GM19023 (cell line): ENCODE data around the gene CTRL.
"Not testable (repeated sequence)": the region's sequence is repeated elsewhere in the genome, so short reads cannot be mapped to it uniquely, and the experiment has no call there.

ENCODE experiments used
- ATAC-seq: cut with Tn5 transposase; IDR thresholded peaks from one replicate; pipeline ENCODE4 v1.9.1; 2021; ENCODE audit warnings: mild to moderate bottlenecking, moderate library complexity; ENCODE audit not compliant: unreplicated experiment

The CTRL gene

DNA sequence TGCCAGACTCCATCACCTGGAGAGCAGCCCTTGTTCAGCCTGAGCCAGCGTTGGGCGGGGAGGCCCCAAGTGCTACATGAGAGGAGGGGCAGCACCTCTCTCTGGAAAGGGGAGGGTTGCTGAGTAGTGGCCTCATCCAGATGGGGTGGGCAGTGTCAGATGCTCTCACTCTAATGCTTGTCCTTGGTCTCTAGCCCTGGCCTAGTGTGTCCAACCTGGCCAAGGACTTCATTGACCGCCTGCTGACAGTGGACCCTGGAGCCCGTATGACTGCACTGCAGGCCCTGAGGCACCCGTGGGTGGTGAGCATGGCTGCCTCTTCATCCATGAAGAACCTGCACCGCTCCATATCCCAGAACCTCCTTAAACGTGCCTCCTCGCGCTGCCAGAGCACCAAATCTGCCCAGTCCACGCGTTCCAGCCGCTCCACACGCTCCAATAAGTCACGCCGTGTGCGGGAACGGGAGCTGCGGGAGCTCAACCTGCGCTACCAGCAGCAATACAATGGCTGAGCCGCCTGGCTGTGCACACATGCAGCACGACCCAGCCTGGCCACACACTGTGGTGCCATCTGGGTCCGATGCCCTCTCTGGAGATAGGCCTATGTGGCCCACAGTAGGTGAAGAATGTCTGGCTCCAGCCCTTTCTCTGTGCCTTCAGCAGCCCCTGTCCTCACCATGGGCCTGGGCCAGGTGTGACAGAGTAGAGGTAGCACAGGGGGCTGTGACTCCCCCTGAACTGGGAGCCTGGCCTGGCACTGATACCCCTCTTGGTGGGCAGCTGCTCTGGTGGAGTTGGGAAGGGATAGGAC is 4.3 kb downstream of the CTRL start:
- ATAC-seq = no peak

DNA sequence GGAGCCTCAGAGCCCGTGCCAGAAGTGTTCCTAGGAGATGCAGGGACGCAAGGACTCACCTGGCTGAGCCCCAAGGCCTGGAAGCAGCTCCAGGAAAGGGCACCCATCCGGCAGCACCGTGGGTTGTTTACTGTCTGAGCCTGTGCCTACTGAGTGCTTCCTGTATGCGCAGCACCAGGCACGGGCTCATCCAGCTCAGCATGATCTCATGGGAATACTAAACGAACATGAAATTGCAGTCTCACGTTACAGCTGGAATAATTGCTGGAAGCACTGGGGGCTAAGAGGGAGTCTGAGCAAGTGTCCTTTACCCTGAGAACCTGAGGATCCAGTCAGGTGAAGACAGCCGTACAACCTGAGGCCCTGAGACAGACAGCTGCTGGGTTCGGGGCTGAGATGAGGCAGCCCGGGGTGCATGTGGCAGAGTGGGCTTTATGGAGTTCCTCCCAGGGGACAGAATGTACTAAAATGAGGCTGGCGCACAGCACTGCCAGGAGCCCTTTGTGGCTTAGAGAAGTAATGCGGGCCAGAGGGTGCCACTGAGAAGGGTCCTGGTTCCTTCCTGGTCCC is 5.4 kb downstream of the CTRL start:
- ATAC-seq = no peak

DNA sequence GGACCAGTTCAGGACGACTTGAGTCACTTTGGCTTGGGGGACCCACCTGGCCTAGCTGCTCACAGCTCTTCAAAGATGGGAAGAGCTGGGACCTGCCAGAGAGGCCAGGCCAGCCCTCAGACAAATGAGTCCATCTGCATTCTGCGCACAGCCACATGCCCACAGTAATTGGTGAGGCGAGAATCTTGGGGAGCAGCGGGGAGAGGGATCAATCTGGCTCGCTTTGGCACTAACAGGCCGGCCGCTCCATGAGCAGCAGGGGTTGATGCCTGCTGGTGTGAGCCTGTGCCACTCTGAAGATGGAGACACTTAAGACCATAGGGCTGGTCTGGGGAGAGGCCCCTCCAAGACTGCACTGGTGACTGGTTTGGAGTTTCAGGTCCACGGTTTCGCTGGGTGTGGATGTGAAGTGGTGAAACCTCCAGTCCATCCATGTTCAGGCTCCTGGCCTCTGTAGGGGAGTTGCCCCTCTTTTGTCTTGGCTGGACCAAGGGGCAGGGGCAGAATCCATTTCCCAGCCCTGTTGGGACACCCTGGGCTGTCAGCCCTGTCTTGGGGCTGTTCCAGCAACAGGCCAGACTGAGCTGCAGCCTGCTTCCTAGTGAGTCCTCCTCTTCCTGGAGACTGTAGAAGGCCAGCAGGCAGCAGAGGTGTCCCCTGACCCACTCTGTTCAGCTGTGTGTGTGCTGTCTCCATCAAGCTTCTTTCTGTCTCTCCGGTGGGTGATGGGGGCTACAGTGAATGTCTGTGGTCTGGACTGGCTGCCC is 7.3 kb downstream of the CTRL start:
- no peak for ATAC-seq

DNA sequence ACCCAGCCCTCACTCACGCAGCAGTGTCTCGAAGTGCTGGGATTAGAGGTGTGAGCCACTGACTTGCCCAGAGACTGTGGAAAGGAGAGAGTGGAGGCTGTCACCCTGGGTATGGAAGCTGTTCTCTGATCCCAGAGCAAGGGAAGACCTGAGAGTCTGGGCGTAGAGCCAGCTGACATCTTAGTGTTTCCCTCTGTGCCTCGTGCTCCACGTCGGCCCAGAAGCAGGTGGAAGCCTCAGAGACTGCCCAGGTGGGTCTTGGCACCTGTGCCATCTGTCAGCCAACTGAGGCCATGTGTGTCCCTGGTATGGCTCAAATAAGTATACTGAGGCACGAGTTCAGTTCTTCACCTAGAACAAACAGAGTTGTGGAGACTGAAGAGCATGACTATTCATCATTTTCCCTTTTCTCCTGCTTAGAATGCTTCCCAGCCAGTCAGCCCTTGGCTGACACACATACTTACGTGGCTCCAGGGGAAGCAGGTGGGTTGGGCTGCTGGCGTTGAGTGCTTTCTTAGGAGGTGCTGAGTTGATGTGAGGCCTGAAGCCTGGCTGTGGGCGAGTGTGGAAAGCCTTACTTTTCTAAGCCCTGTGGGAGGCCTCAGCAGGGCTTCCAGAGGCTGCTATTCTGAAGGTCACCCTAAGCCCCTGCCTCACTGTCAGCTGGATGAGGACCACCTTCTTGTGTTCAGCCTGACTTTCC is 8.1 kb downstream of the CTRL start:
- no peak for ATAC-seq

DNA sequence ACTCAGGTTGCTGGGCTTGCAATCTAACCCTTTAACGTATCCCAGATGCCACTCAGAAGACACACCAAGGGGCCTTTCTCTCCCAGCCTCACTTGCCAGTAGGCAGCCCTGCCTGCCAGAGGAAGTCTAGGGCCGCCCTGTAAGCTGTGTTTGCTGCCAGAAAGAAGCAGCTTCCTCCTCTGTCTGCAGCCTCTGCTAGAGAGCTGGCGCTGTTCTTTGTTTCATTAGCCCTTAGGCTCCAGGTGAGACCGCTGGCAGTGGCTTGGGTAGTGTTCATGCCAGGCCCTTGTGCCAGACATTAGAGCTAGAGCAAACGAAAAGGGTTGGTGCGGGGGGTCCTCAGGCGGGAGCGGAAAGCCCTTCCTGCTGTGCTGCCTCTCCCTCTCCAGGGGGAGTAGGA is 8.9 kb downstream of the CTRL start:
- no peak for ATAC-seq

DNA sequence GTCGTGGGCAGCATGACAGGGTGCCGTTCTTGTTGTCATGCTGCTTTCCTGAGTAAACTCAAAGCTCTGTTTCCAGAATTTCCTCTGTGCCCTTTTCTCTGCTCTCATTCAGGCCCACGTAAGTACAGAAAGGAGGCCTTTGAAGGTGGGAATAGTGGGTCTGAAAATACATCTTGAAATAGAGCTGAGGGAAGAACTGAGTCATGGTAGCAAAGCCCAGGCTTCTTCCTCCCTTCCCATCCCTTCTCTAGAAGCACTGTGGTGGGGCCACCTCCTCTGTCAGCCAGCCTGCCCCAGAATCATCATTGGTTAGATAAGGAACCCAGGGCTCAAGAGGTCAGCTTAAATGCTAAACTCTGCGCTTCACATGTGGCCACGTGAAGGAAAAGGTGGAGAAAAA is 9.4 kb downstream of the CTRL start:
- ATAC-seq = no peak

DNA sequence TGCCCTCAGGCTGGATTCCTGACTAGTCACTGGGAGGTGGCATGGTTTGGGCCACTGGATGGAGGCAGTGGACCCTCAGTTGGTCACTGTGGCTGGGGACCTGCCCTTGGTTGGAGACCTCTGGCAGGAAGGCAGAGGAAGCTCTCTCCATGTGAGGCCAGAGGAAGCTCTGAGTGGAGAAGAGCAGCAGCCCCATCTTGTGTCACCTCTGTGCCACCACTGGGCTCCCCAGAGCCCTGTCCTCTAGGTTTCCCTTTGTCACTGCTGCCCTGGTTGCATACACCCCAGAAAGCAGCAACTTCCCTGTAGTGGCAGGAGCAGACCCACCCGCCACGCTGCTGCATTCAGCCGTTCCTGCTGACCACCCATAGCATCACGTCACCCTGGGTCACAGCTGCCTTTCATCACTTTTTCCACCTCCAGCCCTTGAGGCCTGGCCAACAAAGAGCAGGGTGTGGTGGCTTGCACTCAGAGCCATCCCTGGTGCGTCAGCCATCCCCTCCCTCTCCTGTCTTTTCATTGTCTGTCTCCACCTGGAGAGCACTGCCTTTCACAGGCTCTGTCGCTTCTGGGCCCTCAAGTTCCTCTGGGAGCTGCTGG is 11.9 kb downstream of the CTRL start:
- ATAC-seq = no peak

DNA sequence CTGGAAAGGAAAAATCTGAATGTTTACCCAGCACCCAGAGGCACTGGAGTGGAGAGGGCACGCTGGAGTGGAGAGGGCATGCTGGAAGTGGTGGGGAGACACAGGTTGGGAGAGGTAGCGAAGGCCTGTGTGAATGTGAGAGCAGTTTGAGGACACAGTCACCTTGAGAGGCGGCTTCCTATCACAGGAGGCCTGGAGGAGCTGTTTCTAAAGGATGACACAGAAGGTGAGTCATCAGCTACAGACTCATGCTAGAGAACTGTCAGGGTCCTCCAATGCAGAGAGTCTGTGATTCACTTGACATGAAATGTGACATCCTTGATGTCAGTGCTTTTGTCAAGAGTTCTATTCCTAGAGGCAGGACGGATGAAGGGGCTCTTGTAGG is 13.8 kb downstream of the CTRL start:
- no peak for ATAC-seq

DNA sequence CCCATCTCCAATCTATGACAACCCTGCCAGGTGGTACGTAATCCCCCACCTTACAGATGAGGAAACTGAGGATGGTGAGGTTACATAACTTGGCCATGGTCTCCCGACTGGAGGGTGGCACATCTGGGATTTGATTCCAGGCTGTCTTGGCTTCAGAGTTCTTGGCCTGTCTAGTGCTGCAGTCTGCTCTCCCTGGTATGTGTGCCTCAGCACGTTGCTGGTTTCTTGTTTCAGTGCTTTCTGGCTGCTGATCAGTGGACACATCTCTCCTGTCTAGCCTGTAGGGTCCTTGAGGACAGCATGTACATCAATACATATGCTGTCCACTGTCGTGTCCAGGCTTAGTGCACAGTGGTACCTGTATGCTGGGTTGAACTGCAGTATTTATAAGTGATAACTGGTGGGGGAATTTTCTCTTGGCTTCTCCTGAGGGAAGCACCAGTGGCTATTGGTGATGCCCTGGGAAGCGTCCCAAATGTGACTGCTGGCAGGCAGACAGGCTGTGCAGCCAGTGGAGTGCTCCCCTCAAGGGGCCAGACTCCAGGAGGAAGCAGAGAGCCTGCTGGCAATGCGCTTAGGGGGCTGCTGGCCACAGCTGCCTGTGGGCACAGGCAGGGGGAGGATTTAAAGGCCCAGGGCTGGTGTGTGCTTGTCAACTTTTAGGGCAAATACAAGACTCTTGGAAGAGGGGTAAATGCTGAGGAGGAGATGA is 14.4 kb downstream of the CTRL start:
- ATAC-seq = no peak

DNA sequence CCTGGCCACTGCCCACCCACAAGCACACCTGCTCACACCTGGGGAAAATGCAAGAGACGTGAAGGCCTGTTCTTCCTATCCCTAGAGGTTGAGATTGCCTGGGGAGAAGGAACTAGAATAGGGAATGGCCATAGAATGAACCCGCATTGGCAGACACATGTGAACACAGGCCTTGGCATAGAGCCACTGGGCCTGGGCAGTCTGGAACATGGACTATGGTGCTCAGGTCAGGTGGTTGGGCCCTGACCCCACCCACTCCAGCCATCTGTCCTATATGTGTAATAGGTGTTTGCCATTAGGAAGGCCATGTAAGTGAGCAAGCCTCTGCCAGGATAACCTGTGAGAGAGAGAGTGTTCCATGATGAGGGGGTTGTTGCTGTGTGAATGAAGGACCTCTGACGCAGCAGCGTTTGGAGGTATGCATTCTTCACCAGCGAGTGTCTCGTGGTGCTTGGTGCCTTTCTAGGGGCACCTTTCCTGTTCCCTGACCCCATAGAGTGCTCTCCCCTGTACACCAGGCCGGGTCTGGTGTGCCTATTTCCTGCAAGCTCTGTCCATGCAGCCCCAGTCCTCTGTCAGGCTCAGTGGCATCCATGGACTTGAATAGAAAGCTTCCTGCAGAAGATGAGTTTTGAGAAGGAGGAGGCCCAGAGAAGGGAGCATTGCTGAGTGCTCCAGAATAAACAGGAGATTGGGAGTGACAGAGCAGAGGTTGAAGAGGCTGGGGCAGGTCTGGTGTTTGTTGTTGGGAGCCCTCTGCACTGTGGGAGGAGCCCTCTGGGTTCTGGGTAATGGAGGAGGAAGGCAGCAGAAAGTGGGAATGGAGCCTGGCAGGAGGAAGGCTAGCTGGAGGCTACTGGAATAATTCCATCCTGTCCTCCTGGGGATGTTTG is 15.6 kb downstream of the CTRL start:
- ATAC-seq = no peak

DNA sequence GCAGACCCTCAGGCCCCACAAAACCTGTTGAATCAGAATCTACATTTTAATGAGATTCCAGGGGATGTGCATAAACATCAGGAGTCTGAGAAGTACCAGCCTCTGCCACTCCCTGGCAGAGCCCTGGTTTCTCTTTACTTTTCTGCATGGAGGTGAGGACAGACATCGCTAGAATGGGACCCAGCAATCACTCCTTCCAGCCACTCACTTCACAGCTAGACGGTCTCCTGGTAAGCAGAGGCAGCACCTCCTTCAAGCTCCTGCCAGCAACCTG is 16.2 kb downstream of the CTRL start:
- ATAC-seq = not testable (repeated sequence)

DNA sequence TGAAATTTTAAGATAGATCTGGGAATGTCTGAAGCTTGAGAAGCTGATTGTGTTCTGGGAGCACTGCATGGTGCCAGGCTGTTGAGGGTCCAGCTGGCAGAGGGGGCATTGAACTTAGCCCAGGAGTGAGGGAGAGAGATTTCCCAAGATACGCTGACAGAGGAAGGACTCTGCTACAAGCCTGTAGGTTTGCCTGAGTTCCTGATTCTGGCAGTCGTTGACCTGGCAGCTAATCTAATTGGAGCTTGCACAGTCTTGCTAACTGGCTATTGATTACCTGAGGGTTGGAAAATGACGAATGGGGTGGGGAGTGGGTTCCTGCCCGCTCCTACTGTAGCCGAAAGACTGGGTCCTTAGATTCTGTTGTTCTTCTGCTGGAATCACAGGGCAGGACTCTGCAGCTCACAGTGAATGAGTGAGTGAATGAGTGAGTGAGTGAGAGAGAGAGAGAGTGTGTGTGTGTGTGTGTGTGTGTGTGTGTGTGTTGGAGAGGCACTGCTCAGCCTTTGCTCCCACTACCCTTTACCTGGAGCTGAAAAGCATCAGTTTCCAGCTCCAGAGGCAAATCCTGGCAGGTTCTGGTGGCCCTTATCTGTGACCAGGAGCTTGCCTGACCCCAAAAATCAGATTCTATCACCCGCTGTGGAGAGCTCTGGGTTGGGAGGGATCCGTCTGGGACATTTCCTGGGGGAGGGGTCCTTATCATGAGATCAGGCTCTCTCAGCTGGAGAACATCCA is 16.7 kb downstream of the CTRL start:
- no peak for ATAC-seq

DNA sequence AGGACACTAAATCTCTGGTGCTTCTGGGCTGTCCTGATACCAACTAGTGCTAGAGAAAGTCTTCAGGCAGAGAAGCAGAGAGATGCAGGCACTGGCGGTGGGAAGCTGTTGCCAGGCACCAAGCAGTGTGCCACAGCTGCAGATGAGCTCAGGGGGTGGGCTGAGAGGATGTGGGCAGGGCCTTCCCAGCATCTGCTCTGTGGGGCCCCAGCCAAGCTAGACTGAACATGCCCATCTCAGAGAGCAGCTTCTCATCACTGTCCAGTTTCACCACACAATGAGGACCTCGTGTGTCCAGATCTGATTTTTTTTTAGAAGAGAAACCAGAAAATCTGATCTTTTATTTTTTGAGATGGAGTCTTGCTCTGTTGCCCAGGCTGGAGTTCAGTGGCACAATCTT is 21.5 kb downstream of the CTRL start:
- ATAC-seq = peak; percentile 54

DNA sequence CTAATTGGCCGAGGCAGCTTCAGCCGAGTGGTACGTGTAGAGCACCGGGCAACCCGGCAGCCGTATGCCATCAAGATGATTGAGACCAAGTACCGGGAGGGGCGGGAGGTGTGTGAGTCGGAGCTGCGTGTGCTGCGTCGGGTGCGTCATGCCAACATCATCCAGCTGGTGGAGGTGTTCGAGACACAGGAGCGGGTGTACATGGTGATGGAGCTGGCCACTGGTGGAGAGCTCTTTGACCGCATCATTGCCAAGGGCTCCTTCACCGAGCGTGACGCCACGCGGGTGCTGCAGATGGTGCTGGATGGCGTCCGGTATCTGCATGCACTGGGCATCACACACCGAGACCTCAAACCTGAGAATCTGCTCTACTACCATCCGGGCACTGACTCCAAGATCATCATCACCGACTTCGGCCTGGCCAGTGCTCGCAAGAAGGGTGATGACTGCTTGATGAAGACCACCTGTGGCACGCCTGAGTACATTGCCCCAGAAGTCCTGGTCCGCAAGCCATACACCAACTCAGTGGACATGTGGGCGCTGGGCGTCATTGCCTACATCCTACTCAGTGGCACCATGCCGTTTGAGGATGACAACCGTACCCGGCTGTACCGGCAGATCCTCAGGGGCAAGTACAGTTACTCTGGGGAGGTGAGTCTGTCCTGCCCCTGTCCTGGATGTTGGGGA is 22.5 kb downstream of the CTRL start:
- no peak for ATAC-seq

DNA sequence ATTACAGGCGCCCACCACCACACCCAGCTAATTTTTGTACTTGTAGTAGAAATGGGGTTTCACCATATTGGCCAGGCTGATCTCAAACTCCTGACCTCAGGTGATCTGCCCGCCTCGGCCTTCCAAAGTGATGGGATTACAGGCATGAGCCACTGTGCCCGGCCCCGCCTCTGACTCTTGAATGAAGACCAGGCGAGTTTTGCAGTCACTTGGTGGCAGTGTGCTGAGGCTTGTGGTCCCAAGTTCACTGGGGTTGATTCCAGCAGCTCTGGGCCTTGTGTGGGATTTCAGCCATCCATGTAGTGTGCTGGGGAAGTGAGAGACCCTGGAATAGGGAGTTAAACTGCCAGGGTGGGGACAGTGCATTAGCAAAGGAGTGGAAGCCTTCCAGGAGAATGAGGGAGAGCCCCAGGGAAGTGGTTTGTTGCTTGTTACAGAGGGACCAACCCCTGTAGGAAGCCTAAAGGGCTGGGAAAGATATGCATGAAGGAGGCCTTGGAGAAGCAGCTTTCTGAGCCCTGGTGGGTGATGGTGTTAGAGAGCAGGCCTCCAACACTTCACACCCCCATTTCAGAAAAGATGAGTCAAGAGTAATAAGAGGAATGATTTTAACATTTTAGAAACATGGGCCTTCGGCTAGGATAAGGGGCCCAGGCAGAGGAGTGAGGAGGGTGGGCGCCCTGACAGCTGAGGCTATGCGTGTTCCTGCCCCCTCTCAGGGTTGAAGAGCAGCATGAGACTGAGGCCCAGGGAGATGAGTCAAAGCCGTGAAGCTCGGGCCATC is 24.1 kb downstream of the CTRL start:
- ATAC-seq = no peak

DNA sequence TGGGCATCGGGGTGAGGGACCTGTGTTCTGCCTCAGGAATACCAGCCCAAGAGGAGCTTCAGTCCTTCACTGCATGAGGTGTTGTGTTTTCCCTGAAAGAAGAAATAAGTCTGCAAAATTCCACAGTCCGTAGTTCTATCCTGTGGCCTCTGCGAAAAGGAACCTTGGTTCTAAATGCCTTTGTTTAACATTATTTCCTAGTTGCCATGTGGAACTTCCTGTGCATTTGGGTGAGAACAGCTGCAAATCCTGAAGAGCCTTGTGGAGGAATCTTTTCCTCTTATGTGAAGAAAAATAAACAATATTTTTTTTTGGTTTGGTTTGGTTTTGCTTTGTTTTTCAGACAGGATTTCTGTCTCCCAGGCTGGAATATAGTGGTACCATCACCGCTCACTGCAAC is 28.8 kb downstream of the CTRL start:
- ATAC-seq = no peak

DNA sequence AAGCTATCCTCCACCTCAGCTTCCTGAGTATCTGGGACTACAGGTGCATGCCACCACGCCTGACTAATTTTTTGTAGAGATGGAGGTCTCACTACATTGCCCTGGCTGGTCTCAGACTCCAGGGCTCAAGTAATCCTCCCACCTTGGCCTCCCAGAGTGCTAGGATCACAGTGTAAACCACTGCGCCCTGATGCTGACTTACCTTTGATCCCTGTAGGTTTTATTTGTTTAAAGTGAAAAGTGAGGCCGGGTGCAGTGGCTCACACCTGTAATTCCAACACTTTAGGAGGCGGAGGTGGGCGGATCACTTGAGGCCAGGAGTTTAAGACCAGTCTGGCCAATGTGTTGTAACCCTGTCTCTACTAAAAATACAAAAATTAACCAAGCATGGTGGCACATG is 29.9 kb downstream of the CTRL start:
- ATAC-seq = no peak

DNA sequence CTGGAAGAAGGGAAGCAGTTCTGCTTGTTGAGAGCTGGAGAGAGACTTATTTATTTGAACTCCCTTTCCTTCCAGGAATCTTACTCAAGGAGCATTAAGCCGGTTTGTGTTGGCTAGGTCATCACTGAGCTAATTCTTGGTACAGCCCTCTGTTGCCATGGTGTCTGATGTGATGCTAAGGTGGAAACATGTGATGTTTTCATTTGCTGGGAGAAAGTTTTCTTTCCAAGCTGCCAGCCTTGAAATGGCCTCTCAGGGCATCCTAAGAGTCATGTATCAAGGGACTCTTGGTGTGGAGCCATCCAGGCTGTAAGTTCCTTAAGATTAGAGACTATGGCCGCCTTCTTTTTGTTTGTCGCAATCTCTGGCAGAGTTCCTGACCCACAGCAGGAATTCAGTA is 34.4 kb downstream of the CTRL start:
- no peak for ATAC-seq
